GM18909 (cell line): ENCODE measurements around the gene SEPTIN5.

ENCODE experiments used
- ATAC-seq: cut with Tn5 transposase; IDR thresholded peaks from one replicate; pipeline ENCODE4 v1.9.1; 2021; ENCODE audit warnings: mild to moderate bottlenecking; ENCODE audit not compliant: unreplicated experiment, poor library complexity

SEPTIN5 gene

DNA sequence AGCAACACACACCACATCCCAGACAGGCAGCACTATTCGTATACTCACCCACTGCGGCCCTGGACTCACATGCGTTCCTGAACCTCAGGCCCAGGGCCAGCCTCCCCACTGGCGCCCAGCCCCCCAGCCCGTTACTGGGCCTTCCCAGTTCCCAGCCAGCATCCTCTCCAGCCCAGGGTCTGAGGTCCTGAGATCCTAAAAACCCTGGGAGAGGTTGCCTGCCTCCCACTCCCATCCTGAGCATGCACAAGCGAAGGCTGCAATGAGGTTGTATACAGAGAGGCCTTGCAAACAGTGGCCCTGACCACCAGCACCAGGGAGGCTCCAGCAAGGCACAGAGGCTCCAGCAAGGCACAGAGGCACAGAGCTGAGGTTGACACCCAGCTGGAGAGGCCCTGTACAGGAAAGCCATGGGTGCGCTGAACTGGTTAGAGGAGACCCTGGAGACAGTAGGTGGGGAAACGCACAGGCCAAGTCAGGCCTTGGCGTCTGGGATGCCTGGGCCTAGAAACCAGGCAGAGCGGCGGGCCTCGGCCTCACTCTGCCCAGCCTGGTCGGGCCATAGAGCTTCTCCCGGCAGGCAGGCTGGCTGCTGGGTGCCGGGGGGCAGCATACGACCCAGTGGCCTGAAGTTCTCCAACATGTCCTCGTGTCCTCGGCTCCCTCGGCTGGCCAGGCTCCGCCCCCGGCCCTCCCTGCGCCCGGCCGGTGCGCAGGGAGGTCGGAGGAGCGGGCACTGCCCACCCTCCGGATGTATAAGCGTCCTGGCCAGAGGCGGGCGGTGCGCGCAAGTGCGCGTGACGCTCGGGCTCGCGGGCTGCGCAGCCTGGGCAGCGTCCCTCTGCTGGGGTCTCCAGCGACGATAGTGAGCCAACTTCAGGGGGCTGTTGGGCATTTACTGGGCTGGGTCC lies 43.9 kb downstream of the SEPTIN5 start:
- no peak for ATAC-seq

DNA sequence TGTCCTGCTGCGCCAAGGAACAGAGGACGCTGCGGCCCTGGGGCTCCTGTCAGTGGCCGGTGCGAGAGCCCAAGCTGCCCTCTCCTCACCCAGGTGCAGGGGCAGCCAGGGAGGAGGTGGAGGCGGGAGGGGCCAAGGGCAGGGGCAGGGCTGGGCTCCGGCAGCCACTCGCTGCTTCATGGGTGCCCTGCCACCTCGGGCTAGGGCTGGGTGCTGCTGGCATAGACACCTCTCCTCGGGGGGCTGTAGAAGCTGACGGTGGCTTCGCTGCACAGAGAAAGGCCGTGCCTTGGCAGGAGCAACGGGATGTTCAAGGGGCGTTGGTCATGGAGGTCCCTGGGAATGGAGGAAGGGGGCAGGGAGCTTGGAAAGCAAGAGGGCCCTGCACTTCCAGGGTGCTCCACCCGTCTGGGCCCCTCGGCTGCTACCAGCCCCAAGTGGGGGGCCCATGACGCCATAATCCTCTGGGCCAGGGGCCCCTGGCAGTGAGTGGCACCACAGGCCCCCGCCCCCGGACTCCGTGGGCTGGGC lies 44.7 kb downstream of the SEPTIN5 start:
- ATAC-seq, result no peak

DNA sequence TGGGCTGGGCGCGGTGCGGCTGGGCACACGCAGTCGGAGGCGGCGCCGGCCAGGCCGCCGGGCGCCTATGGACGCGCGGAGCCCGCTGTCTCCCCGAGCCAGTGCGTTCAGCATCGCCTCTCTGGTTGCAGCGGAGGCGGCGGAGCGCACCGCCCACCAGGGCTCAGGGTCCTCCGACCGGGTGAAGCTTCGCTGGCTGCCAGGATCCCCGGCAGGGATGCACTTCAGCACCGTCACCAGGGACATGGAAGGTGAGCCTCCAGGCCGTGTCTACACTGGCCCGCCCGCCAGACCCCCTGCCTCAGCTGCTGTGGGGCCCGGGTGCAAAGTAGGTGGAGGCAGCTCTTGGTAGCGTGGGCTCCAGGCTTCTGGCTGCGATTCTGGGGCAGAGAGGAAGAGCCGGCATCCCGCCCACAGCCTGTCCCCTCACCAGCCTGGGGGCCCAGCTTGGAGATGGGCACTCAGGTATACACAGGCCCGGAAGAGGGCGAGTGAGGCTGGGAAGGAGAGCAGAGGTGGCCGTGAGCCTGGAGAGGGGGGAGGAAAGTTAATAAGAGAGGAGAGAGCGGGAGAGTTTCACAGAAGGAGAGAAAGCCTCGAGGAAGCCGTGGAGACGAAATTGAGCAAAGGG lies 45.2 kb downstream of the SEPTIN5 start:
- no peak for ATAC-seq

DNA sequence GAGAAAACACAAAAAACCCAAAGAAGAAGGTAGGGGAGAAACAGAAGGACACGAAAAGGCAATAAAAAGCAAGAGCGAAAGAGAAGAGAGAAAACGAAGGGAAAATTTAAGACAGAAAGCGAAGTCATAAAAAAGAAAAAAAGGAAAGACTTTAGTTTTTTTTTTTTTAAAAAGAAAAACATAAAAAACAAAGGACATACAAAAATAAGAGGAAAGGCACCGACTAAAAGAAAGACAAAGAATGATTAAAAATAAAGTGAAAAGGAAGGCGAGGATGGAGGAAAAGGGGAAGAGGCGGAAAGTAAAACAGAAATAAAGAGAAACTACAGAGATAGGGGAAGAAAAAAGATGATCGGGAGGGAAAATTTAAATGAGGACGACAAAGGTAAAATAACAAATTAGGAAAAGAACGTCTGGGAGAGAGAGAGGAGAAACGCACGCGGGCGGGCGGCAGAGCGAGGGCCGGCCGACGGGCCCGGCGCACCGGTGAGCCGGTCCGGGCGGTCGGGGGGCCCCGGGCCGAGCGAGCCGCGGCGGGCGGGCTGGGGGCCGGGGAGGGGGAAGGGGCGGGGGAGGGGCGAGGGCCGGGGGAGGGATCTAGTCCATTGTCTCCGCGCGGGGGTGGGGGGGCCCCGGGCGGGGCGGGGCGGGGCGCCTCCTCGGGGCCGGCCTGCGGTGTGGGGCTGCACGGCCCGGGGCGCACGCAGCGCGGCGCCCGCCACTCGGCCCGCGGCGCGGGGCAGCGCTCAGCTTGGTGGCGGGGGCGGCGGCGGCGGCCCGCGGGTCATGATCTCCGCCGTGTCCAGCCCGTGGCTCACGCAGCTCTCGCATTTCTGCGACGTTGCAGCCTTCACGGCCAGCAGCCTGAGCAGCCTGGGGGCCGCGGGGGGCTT lies 46.0 kb downstream of the SEPTIN5 start, which contains the start of gene TBX1:
Gene TBX1 (plus strand): TSS at position 721 of the 893 bp plus-strand sequence. CDS start 66 bp downstream, at position 787.
- no peak for ATAC-seq

DNA sequence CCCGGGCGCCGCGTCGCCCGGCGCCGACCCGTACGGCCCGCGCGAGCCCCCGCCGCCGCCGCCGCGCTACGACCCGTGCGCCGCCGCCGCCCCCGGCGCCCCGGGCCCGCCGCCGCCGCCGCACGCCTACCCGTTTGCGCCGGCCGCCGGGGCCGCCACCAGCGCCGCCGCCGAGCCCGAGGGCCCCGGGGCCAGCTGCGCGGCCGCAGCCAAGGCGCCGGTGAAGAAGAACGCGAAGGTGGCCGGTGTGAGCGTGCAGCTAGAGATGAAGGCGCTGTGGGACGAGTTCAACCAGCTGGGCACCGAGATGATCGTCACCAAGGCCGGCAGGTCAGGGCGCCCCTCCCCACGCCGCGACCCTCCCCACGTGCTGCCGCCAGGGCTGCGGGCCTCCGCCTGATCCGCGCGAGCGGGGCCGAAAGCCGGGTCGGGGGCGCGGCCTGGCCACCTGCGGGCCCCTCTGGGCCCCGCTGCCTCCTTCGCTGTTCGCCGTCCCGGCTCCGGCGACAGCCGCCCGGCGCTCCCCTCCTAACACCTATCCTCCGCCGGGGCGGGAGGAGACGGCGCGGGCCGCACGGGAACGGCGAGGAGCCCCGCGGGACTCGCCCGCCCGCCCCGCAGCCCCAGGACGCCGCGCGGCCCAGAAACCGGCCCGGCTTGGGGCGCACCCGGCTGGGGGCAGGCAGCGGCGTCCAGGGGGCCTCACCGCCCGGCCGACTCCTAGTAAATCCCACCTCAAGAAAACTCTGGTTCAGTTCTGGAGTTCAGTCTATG lies 46.8 kb downstream of the SEPTIN5 start:
- ATAC-seq, result no peak

DNA sequence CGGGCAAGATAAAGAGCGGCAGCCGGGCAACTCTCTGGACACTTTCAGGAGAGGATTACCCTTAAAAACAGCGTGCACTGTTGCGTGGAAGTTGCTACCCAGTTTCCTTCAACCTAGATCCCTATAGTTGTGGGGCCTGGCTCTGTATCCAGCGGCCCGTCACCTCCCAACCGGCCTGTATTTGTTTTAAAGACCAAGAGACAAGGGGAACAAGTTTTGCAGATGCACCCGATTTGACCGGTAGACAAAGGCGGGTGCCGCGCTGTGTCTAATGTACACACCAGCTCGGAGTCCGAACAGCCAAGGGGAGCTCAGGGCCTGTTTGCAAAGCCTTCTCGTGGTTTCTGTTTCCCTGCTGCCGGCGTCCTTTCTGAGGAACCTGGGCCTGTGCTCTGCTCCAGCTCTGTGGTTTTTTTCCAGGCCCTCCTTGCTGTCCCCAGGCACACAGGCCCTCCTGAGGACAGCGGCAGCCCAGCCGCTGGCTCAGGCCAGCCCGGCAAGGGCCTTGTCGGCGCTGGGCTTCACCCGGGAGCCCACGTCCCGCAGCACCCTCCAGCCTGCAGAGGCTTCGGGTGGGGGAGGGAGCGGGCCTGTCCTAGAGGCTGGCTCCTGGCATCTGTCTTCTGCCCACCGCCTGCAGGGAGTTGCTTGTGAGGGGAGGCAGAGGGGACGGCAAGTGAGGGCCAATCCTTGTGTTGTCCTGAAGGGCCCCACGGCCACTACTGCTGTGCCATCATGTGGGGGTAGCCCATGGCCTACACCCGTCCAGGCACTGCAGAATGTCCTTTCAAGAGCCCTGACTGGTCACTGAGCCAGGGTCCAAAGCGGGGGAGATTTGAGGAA lies 47.6 kb downstream of the SEPTIN5 start:
- no peak for ATAC-seq

DNA sequence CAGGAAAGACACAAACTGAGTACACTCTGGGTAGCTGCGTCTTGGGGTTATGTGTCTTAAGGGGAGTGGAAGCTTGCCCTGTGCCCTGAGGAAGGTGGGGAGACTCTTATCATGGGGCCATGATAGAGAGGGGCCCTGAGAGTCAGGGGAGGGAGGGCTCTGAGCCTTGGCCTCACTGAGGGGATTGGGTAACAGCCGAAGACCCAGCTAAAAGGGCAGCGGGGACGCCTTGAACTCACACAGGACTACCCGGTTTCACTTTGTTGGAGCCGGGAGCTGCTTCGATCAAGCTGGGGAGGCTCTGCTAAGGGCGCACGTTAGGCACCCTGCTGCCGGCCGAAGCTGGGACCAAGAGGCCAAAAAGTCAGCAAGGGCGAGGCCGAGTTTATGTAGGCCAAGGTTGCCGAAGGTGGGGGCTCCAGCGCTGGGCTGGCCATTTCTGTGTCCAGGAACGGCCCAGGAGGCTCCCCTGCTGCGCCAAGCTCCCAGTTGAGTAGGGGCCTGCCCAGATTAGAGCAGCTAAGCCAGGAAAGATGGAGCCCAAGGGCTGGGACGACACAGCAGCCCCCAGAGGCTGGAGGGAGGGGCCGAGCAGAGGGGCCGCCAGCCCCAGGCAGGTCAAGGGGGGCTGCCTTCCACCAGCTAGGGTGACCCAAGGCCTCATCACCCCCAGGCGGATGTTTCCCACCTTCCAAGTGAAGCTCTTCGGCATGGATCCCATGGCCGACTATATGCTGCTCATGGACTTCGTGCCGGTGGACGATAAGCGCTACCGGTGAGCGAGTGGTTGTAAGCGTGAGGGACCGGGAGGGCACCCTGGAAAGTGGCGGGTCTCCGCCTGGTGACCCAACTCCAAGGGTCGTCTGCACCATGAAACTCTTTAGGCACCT lies 48.5 kb downstream of the SEPTIN5 start:
- ATAC-seq, result no peak

DNA sequence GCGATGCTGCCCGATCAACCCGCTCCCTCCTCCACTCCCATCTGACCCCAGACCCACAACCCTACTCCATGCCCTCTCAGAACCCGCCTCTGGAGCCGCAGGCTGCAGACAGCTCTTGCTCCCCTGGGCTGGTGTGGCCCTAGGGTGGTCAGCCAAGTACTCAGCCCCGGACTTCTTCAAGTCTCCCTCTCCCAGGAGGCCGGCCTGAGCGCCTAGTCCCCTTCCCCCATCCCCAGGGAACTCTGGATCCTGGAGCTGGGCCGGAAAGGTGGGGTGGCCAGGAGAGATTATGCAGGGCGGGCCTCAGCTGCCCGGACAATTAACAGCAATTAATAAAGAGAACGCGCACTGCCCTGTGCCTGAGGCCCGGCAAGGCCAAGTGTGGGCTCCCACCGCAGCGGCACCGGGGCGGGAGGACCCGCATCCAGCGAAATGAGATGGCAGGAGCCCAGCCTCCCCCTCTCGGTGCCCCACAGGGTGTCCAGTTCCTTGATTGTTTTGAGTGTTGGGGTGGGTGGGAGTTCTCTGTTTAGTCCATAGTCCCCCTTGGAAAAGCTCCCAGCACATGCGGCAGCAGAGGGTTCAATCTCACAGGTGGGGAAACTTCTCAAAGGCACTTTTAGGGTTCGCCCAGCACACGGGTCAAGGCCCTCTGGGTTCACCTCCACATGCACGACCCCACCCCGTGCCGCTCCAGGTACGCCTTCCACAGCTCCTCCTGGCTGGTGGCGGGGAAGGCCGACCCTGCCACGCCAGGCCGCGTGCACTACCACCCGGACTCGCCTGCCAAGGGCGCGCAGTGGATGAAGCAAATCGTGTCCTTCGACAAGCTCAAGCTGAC lies 49.4 kb downstream of the SEPTIN5 start:
- no peak for ATAC-seq

DNA sequence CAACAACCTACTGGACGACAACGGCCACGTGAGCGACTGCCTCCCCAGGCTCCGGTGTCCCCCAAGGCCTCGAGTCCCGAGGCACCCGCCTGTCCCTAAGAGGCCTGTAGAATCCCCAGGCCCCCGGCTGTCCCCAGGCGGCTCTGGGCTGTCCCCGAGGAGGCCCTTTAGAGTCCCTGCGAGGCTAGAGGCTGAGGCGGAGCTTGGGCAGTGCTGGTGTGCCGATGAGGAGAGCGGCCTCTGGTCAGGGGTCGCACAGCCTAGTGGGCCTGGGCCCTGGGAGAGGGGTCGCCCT lies 49.9 kb downstream of the SEPTIN5 start:
- ATAC-seq, result no peak

DNA sequence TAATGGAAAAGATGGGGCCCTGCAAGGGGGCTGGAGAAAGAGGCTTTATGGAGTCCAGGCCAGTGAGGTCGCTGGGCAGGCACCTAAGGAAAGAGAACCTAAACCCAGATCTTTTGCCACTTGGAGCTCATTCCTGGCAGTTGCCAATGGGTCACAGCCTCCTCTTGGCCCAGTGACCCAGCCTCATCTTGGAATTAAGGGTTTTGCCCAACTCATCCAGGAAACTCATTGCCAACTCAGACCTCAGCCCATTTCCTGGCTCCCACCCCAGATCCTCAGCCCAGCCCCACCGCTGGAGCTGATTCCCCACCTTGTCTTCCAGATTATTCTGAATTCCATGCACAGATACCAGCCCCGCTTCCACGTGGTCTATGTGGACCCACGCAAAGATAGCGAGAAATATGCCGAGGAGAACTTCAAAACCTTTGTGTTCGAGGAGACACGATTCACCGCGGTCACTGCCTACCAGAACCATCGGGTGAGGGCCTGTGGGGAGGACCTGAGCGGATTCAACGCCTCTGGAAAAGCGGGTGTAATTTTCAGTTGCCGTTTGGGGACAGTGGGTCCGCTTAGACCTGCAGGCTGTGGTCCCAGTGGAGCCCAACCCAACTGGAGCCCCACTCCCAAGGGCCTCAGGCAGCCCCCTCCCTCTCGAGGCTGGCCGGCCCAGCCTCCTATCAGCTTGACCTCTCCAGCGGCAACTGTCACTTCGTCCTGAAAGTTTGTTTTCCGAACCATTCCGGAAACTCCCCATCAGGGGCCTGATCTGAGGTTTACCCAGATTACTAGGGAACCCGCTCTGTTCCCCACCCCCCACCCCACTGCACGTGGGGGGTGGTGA lies 50.6 kb downstream of the SEPTIN5 start:
- ATAC-seq, result no peak

DNA sequence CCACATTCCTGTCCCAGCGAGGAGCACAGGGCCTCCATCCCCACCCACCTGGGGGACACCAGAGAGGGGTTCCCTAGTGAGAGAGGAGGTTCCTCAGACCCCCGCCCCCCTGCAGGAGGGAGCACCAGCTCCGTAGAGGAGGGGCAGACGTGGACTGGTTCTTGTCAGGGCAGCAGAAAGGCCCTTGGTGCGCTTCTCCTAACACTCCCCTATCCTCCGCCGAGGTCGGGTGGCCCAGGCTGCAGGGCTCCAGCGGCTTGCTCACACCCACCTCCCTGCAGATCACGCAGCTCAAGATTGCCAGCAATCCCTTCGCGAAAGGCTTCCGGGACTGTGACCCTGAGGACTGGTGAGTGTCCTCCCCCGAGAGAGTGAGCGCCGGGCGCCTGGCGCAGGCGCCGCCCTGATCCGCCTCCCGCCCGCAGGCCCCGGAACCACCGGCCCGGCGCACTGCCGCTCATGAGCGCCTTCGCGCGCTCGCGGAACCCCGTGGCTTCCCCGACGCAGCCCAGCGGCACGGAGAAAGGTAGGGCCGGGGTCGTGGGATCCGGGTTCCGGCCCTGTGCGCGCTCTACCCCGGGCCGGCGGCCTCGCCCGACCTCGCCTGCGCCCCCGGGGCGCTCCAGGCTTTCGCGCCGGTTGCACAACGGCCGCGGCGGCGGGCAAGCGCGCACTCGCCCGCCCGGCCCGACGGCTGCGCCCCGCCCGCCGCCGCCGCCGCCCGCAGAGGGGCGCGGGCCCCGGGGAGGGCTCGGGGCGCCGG lies 51.4 kb downstream of the SEPTIN5 start:
- ATAC-seq, result no peak

DNA sequence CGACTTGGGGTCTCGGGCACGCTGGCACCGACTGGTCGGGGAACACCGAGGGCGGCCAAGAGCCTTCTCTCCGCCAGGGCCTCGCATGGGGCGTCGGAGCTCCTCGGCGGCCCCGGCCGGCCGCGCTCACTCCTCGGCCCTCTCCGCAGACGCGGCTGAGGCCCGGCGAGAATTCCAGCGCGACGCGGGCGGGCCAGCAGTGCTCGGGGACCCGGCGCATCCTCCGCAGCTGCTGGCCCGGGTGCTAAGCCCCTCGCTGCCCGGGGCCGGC lies 51.9 kb downstream of the SEPTIN5 start:
- ATAC-seq, result no peak

DNA sequence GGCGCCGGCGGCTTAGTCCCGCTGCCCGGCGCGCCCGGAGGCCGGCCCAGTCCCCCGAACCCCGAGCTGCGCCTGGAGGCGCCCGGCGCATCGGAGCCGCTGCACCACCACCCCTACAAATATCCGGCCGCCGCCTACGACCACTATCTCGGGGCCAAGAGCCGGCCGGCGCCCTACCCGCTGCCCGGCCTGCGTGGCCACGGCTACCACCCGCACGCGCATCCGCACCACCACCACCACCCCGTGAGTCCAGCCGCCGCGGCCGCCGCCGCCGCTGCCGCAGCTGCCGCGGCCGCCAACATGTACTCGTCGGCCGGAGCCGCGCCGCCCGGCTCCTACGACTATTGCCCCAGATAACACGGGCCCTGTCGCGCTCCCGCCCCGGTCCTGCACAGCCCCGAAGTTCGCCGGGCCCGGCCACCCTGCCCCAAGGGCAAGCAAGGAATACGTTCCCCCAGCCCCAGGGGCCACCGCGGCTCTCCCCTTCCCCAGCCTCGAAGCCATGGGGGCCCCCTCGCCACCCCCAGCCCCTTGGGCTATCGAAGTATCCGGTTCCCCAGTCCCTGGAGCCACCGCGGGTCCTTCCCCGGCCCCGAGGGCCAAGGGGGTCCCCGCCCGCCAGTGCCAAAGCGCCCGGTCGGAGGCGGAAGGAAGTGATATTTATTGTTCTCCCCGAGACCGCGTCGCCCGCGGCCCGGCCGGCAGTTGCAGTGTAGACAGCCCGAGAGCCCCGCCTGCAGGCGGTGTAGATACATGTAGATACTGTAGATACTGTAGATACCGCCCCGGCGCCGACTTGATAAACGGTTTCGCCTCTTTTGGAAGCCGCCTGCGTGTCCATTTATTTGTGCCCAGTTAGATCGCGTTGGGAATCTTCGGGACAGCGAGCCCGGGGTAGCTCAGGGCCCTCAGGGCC lies 52.5 kb downstream of the SEPTIN5 start:
- no peak for ATAC-seq

DNA sequence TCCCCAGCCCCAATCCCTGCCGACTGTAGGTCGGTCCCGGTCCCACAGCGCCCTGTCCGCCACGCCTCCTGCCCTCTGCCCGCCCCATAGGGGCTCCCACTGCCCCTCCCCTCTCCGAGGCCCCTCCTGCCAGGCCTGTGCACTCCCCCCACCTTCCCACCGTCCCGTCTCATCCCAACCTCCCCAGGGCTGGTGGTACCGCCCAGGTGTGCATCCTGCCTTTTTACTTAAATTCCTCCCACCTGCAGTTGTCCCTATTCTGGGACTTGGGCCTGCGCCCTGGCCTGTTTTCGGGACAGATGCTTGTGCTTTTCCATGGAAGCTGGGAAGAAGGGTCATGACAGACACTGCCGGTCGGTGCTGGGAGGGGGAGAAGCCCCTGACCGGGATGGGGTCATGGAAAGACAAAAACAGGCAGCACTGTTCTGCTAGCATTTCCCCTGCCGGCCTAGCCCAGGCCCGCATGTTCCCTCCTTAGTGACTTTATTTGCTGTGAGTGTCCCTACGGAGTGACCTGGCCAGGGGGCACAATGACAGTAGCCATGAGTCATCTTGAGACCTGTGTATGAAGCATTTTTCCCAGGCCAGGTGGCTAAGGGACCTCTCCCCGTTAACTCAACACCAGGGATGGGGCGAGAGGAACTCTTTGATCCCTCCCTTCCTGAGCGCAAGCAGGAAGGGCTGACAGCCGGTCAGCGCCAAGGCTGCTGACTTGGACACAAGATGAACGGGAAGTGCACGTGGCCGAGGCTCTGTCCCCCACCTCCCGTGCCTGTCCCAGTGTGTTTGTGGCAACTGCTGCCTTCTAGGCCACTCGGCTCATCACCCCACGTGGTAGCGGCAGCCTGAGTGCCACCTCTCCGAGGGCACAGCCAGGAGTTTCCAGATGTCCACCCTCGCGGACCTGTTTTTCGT lies 53.4 kb downstream of the SEPTIN5 start:
- no peak for ATAC-seq
